GM18858 (cell line): Measurements from ENCODE around the gene PCCA.
"Not testable (repeated sequence)": the region's sequence is repeated elsewhere in the genome, so short reads cannot be mapped to it uniquely, and the experiment has no call there.

Experiments
- ATAC-seq: cut with Tn5 transposase; IDR thresholded peaks from one replicate; pipeline ENCODE4 v1.9.1; 2021; ENCODE audit not compliant: unreplicated experiment

PCCA gene

GRCh38 chr13:100184095-100184494 lies 95.2 kb downstream of the PCCA start:
- no peak for ATAC-seq

DNA sequence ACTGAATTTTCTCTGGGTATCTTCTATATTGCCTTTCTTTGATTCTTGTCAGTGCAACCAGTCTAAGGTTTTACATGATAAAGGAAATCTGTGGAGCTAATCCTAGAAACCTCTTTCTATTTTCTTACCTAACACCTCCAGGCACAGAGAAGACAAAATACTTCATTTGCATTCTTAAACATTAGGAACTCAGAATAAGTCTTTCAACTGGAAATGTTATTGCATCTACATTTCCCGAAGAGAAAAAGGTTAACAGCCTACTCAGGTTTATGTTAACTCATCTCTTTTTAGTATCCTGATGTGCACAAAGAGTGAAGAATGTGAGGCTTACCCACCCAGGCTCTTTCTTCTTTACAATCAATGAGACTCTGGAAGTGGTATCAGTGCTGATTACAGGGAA lies 106.7 kb downstream of the PCCA start:
- no peak for ATAC-seq

GRCh38 chr13:100196375-100196774 lies 107.5 kb downstream of the PCCA start:
- ATAC-seq: no peak

GRCh38 chr13:100197116-100197515 lies 108.2 kb downstream of the PCCA start:
- ATAC-seq: no peak

GRCh38 chr13:100197591-100198365 lies 108.9 kb downstream of the PCCA start:
- ATAC-seq: no peak

DNA sequence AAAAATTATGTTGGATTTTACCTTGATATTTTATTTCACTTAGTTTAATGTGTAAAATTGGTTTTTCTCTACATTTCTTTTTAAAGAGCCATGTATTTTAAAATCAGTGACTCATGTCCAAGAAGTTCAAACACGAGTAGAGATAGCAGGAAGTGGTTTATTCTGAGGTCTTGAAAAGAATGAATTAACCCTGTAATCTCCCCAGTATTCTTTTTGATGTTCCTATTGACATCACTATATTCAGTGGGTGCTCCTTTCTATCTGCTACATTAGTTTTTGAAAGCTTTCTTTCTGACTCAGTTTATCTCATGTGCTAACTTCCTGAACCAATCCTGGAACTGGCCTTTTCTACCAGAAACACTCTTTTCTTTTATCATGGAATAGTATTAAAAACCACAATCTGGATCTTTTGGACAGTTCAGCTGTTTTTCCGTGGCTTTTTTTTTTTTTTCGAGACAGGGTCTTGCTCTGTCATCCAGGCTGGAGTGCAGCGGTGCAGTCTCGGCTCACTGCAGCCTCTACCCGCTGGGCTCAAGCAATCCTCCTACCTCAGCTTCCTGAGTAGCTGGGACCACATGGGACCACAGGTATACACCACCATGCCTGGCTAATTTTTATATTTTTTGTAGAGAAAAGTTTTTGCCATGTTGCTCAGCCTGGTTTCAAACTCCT lies 114.9 kb downstream of the PCCA start:
- peak; percentile 63 for ATAC-seq

DNA sequence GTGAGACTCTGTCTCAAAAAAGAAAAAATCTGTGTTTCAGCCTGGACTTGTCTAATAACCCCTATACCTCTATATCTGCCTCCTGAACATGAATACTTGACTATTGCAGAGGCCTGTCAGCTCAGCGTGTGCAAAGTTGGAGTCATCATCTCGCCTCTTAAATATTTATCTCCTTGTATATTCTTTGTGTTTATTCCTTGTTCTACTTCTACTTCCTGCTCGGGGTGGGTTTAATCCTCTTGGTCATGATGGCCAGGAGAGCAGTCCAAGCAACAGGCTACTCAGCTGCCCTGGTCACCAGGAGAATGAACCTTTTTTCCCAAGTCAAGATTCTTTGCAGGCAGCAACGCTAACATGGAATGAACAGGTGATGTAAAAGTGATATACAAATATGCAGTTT lies 119.1 kb downstream of the PCCA start:
- ATAC-seq: no peak

DNA sequence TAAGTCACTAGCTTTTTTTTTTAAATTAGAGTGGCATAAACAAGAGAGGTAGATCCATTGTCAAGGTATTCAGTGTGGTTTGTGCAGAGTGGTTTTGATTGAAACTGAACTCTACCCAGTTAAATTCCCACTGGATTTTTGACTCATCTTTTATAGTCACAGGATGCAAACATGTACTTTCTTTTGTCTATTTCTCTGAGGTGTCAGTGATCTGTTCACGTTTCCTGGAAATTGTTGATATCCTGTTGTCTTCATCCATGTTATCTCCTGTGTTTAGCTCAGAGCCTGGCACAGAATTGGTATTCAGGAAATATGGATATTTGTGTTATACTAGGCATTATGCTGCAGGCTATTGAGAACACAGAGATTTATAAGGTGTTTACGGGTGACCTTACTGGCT lies 119.7 kb downstream of the PCCA start:
- ATAC-seq: no peak

DNA sequence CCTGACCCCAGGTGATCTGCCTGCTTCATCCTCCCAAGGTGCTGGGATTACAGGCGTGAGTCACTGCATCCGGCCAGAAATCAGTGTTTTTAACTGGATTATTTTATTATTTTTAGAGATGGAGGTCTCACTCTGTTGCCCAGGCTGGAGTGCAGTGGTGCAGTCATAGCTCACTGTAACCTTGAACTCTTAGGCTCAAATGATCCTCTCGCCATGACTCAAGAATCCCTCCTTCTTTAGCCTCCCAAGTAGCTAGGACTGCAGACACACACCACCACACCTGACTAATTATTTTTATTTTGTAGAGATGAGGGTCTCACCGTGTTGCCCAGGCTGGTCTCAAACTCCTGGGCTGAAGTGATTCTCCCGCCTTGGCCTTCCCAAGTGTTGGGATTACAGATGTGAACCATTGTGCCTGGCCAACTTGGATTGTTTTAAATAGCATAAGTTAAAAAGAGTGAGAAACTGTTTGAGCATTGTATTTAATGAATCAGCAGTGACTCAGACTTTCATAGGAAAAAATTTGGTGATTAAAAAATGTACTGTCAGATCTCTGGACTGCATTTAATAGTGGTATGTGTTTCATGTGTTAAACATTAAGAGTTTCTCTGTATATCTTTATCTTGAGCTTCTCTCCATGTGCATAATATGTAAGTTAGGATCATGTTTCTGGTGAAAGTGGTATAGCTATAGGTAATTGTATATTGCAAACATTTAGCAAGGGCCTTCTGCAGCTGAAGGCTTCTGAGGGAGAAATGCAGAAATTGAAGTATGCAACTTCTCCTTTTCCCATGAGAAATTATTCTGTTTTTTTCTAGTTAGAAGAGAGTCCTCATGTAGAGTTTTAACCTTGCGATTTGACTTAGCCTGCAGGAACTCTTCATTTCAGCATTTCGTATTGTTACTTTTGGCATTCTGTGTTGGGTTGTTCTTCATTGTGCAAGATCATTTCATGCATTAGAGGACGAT lies 121.2 kb downstream of the PCCA start:
- ATAC-seq: no peak

GRCh38 chr13:100211016-100211710 lies 122.3 kb downstream of the PCCA start:
- no peak for ATAC-seq

- ATAC-seq: no peak
These were observed 124.1 kb downstream of the PCCA start for GRCh38 chr13:100212904-100213553.

- ATAC-seq: no peak
These were observed 124.7 kb downstream of the PCCA start for GRCh38 chr13:100213576-100213975.

- ATAC-seq: no peak
These were observed 126.0 kb downstream of the PCCA start for GRCh38 chr13:100214886-100215285.

DNA sequence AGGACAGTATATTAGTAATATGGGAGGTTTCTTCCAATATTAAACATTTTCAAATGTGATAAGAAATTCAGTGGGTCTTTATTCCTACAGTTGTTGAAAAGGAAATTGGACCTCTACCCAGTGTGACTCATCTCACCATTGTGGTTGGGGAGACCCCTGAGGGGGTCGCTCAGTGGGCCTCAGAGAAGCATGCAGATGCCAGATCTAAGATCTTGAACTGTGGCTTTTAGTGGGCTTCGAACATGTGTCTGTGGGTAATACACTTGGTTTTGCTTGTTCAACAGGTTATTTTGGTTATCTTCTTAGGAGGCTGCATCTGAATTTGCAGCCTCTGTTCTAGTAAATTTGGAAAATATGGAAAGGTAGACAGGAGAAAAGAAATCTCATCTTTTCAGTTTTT lies 132.3 kb downstream of the PCCA start:
- ATAC-seq: no peak

- ATAC-seq: not testable (repeated sequence)
These were observed 135.2 kb downstream of the PCCA start for GRCh38 chr13:100223966-100224530.

- no peak for ATAC-seq
These were observed 140.7 kb downstream of the PCCA start for GRCh38 chr13:100229603-100230002.

DNA sequence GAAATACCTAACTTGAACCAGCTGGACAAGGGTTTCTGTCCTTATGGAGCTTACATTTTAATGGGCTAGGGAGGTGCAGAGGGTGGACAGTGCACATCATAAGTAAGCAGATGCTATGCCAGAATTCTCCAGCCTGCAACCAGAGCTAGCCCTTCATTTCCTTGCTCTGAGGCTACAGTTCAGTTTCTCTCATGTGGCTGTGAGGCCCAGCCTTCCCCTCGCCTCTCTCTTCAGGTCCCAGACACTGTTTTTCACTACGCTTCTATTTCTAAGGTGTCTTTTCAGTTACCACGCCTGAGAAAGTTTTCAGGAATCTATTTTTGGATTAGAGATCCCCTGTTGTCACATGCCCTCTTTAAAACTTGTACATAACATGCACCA lies 141.9 kb downstream of the PCCA start:
- ATAC-seq: no peak

GRCh38 chr13:100231176-100231575 lies 142.3 kb downstream of the PCCA start:
- no peak for ATAC-seq

- ATAC-seq: no peak
These were observed 145.1 kb downstream of the PCCA start for GRCh38 chr13:100234006-100234405.

DNA sequence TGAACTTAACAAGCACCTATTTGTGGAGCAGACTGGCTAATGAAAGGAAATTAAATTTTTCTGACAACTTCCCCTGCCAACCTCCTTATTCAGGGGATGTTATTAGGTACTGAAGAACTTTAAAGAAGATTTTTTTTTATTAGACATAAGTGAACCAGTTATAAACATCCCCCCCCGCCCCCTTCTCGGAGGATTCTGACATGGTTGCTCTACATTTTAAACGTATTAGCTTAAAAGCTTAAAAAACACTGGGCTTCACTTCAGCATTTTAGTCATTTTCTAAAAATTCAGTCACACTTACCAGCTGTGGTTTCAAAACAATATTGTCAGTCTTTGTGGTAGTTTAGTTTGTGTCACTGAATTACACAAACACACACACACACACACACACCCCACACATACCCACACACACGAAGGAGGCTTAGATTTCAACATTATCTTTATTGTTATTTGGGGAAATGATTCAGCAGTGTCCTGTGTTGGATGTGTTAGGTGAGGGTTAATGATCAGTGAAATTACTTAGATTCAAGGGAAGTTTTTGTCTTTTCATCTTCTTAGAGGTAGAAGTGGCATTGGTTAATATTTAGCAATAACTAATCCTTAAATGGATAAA lies 145.7 kb downstream of the PCCA start:
- ATAC-seq: no peak
